Activated CD4-positive, alpha-beta T cell treated with anti-CD3 and anti-CD28 coated beads, Interleukin-2, amount 10 ng/mL, durations not matched to agents 24 days and 14 days (primary cell): ENCODE measurements around the gene GPR25. TPM values are rescaled to one million over a fixed set of nuclear protein-coding genes. Genes with fewer than 3 reads are reported as not detected.
"Not testable (repeated sequence)": the region's sequence is repeated elsewhere in the genome, so short reads cannot be mapped to it uniquely, and the experiment has no call there.

Source experiments
- DNase-seq: peaks from one replicate; pipeline ENCODE4 v3.0.0; 2022
- H3K27ac Mint-ChIP-seq: one replicate; pipeline ENCODE4 v1.8.0; 2022; ENCODE audit warnings: mild to moderate bottlenecking, mixed read lengths
- H3K27me3 Mint-ChIP-seq: one replicate; pipeline ENCODE4 v1.8.0; 2022; ENCODE audit warnings: mixed read lengths
- H3K36me3 Mint-ChIP-seq: one replicate; pipeline ENCODE4 v1.8.0; 2022; ENCODE audit warnings: low read depth, mild to moderate bottlenecking, mixed read lengths
- H3K4me1 Mint-ChIP-seq: one replicate; pipeline ENCODE4 v1.8.0; 2021; ENCODE audit warnings: mixed read lengths
- H3K4me3 Mint-ChIP-seq: one replicate; pipeline ENCODE4 v1.8.0; 2022; ENCODE audit warnings: mild to moderate bottlenecking, moderate library complexity, mixed read lengths
- H3K9me3 Mint-ChIP-seq: one replicate; pipeline ENCODE4 v1.8.0; 2021; ENCODE audit warnings: mixed read lengths
- intact Hi-C: fragments of 100-400 bp; cut with micrococcal nuclease; formaldehyde crosslinking; loops from one replicate; pipeline ENCODE4 v1.15.1; 2023
- total RNA-seq: library from RNA; stranded (reverse); gene quantifications from 2 replicates; pipeline ENCODE4 v1.2.3, GENCODE V29; 2022

The GPR25 gene
- total RNA-seq, 1 donor from 2014 or later: not detected

GRCh38 chr1:200904772-200905171 is 32.0 kb downstream of the GPR25 start:
- no peak overlapping the region for H3K27ac Mint-ChIP-seq
- DNase-seq: no peak
- H3K4me3 Mint-ChIP-seq: no peak overlapping the region
- peaks cover 41% of the 10 kb centered on the region for H3K27me3 Mint-ChIP-seq
- H3K9me3 Mint-ChIP-seq: no peaks in the 10 kb centered on the region
- intact Hi-C loops: loop anchor here (1.0 to 5.0 kb wide), 2 partner anchors 15 to 37 kb away; no protein-coding TSS in a partner anchor
- H3K36me3 Mint-ChIP-seq: no peaks in the 10 kb centered on the region
- H3K4me1 Mint-ChIP-seq: peaks cover 6% of the 10 kb centered on the region

- Mint-ChIP-seq H3K27me3 (peaks cover 39% of the 10 kb centered on the region), H3K27ac (no peak overlapping the region), H3K9me3 (no peaks in the 10 kb centered on the region), H3K4me1 (peaks cover 6% of the 10 kb centered on the region), H3K36me3 (no peaks in the 10 kb centered on the region), H3K4me3 (no peak overlapping the region)
- peak; percentile 77 for DNase-seq
- intact Hi-C loops: loop anchor here (1.0 to 5.0 kb wide), 2 partner anchors 16 to 38 kb away; no protein-coding TSS in a partner anchor
Measured at GRCh38 chr1:200905411-200906052, 32.8 kb downstream of the GPR25 start.

- Mint-ChIP-seq H3K9me3 (no peaks in the 10 kb centered on the region), H3K36me3 (no peaks in the 10 kb centered on the region), H3K27ac (no peak overlapping the region), H3K4me3 (no peak overlapping the region), H3K27me3 (peaks cover 36% of the 10 kb centered on the region), H3K4me1 (peaks cover 6% of the 10 kb centered on the region)
- intact Hi-C loops: loop anchor here (5.0 kb wide), 1 partner anchor 39 kb away; no protein-coding TSS in a partner anchor
- no peak for DNase-seq
Measured at GRCh38 chr1:200906491-200906890, 33.7 kb downstream of the GPR25 start.

- H3K9me3 Mint-ChIP-seq: no peaks in the 10 kb centered on the region
- peaks cover 27% of the 10 kb centered on the region for H3K27me3 Mint-ChIP-seq
- DNase-seq: no peak
- no peak overlapping the region for H3K27ac Mint-ChIP-seq
- intact Hi-C loops: loop anchor here (5.0 kb wide), 1 partner anchor 40 kb away; no protein-coding TSS in a partner anchor
- H3K4me1 Mint-ChIP-seq: peaks cover 6% of the 10 kb centered on the region
- no peak overlapping the region for H3K4me3 Mint-ChIP-seq
- H3K36me3 Mint-ChIP-seq: no peaks in the 10 kb centered on the region
Measured at GRCh38 chr1:200907611-200908097, 34.9 kb downstream of the GPR25 start.

- no peak overlapping the region for H3K4me3 Mint-ChIP-seq
- intact Hi-C loops: loop anchor here (5.0 kb wide), 1 partner anchor 41 kb away; no protein-coding TSS in a partner anchor
- H3K36me3 Mint-ChIP-seq: no peaks in the 10 kb centered on the region
- peaks cover 6% of the 10 kb centered on the region for H3K4me1 Mint-ChIP-seq
- peaks cover 26% of the 10 kb centered on the region for H3K27me3 Mint-ChIP-seq
- no peaks in the 10 kb centered on the region for H3K9me3 Mint-ChIP-seq
- DNase-seq: no peak
- no peak overlapping the region for H3K27ac Mint-ChIP-seq
Measured at GRCh38 chr1:200908191-200908868, 35.5 kb downstream of the GPR25 start.

GRCh38 chr1:200909071-200909470 is 36.3 kb downstream of the GPR25 start:
- peaks cover 6% of the 10 kb centered on the region for H3K4me1 Mint-ChIP-seq
- H3K4me3 Mint-ChIP-seq: no peak overlapping the region
- peaks cover 26% of the 10 kb centered on the region for H3K27me3 Mint-ChIP-seq
- intact Hi-C loops: loop anchor here (5.0 kb wide), 1 partner anchor 42 kb away; no protein-coding TSS in a partner anchor
- DNase-seq: no peak
- H3K27ac Mint-ChIP-seq: no peak overlapping the region
- no peaks in the 10 kb centered on the region for H3K36me3 Mint-ChIP-seq
- no peaks in the 10 kb centered on the region for H3K9me3 Mint-ChIP-seq

- no peak overlapping the region for H3K27ac Mint-ChIP-seq
- no peak overlapping the region for H3K4me3 Mint-ChIP-seq
- peaks cover 24% of the 10 kb centered on the region for H3K27me3 Mint-ChIP-seq
- peaks cover 6% of the 10 kb centered on the region for H3K4me1 Mint-ChIP-seq
- no peaks in the 10 kb centered on the region for H3K36me3 Mint-ChIP-seq
- no peak for DNase-seq
- H3K9me3 Mint-ChIP-seq: no peaks in the 10 kb centered on the region
- intact Hi-C loops: loop anchor here (5.0 kb wide), 1 partner anchor 42 kb away; no protein-coding TSS in a partner anchor
Measured at GRCh38 chr1:200909757-200910239, 37.0 kb downstream of the GPR25 start.

GRCh38 chr1:200911361-200911760 is 38.6 kb downstream of the GPR25 start:
- peaks cover 22% of the 10 kb centered on the region for H3K27me3 Mint-ChIP-seq
- DNase-seq: no peak

GRCh38 chr1:200911936-200912335 is 39.2 kb downstream of the GPR25 start:
- H3K36me3 Mint-ChIP-seq, H3K27ac Mint-ChIP-seq, H3K4me3 Mint-ChIP-seq, DNase-seq, H3K4me1 Mint-ChIP-seq, intact Hi-C loops, H3K9me3 Mint-ChIP-seq: not testable (repeated sequence)
- H3K27me3 Mint-ChIP-seq: peaks cover 23% of the 10 kb centered on the region

More at GRCh38 chr1:200911361-200911760, 38.6 kb downstream of the GPR25 start:
- Mint-ChIP-seq H3K27ac (no peak overlapping the region), H3K4me3 (no peak overlapping the region), H3K36me3 (no peaks in the 10 kb centered on the region), H3K9me3 (no peaks in the 10 kb centered on the region), H3K4me1 (no peaks in the 10 kb centered on the region)
- intact Hi-C loops: no loop called here

GRCh38 chr1:200912737-200913407 is 40.1 kb downstream of the GPR25 start:
- Mint-ChIP-seq H3K4me1 (no peaks in the 10 kb centered on the region), H3K27me3 (peaks cover 18% of the 10 kb centered on the region), H3K4me3 (no peak overlapping the region)

GRCh38 chr1:200916152-200916551 is 43.4 kb downstream of the GPR25 start:
- intact Hi-C loops: no loop called here
- no peaks in the 10 kb centered on the region for H3K4me1 Mint-ChIP-seq
- H3K9me3 Mint-ChIP-seq: no peaks in the 10 kb centered on the region
- H3K27me3 Mint-ChIP-seq: peaks cover 21% of the 10 kb centered on the region
- no peak for DNase-seq
- no peaks in the 10 kb centered on the region for H3K36me3 Mint-ChIP-seq
- no peak overlapping the region for H3K4me3 Mint-ChIP-seq
- H3K27ac Mint-ChIP-seq: no peak overlapping the region

More at GRCh38 chr1:200912737-200913407, 40.1 kb downstream of the GPR25 start:
- intact Hi-C loops: no loop called here
- Mint-ChIP-seq H3K36me3 (no peaks in the 10 kb centered on the region), H3K27ac (no peak overlapping the region), H3K9me3 (no peaks in the 10 kb centered on the region)
- no peak for DNase-seq

- peaks cover 21% of the 10 kb centered on the region for H3K27me3 Mint-ChIP-seq
- no peak for DNase-seq
- no peaks in the 10 kb centered on the region for H3K4me1 Mint-ChIP-seq
- H3K27ac Mint-ChIP-seq: no peak overlapping the region
- intact Hi-C loops: no loop called here
- no peaks in the 10 kb centered on the region for H3K9me3 Mint-ChIP-seq
- H3K36me3 Mint-ChIP-seq: no peaks in the 10 kb centered on the region
- H3K4me3 Mint-ChIP-seq: no peak overlapping the region
Measured at GRCh38 chr1:200916681-200917080, 43.9 kb downstream of the GPR25 start.

GRCh38 chr1:200917291-200917817 is 44.6 kb downstream of the GPR25 start:
- DNase-seq: no peak
- Mint-ChIP-seq H3K9me3 (no peaks in the 10 kb centered on the region), H3K27me3 (peaks cover 19% of the 10 kb centered on the region), H3K4me3 (no peak overlapping the region), H3K27ac (no peak overlapping the region), H3K36me3 (no peaks in the 10 kb centered on the region), H3K4me1 (no peaks in the 10 kb centered on the region)
- intact Hi-C loops: no loop called here
